KMS-11 (cell line): Measurements from ENCODE around the gene CCSAP.

Source experiments
- H2AFZ ChIP-seq: fragments of 200-600 bp; sonication (generic); 2 replicates; pipeline ENCODE4 v1.6.1; 2016; ENCODE audit warnings: antibody characterized with exemption, mixed run types, low read depth
- H3K27ac ChIP-seq: fragments of 200-600 bp; sonication (generic); 2 replicates; pipeline ENCODE4 v1.6.1; 2016; ENCODE audit warnings: mild to moderate bottlenecking, mixed run types
- H3K27me3 ChIP-seq: fragments of 200-600 bp; sonication (generic); 2 replicates; pipeline ENCODE4 v1.6.1; 2017; ENCODE audit warnings: mild to moderate bottlenecking, low read depth, mixed run types, moderate library complexity; ENCODE audit not compliant: insufficient read depth
- H3K36me3 ChIP-seq: fragments of 200-600 bp; sonication (generic); 2 replicates; pipeline ENCODE4 v1.6.1; 2017; ENCODE audit warnings: mild to moderate bottlenecking, mixed run types; ENCODE audit not compliant: insufficient read depth
- H3K4me1 ChIP-seq: fragments of 200-600 bp; sonication (generic); 2 replicates; pipeline ENCODE4 v1.6.1; 2016; ENCODE audit warnings: mild to moderate bottlenecking, low read depth, mixed run types; ENCODE audit not compliant: poor library complexity, severe bottlenecking
- H3K4me2 ChIP-seq: fragments of 200-600 bp; sonication (generic); 2 replicates; pipeline ENCODE4 v1.7.0; 2016; ENCODE audit warnings: mild to moderate bottlenecking, mixed run types
- H3K4me3 ChIP-seq: fragments of 200-600 bp; sonication (generic); IDR thresholded peaks from 2 replicates; pipeline ENCODE4 v1.6.1; 2017; ENCODE audit warnings: low read depth, low read length, mixed read lengths; ENCODE audit not compliant: insufficient read depth
- H3K79me2 ChIP-seq: fragments of 200-600 bp; sonication (generic); 2 replicates; pipeline ENCODE4 v1.6.1; 2016; ENCODE audit warnings: low read depth, mixed run types; ENCODE audit not compliant: insufficient read depth
- H3K9ac ChIP-seq: fragments of 200-600 bp; sonication (generic); 2 replicates; pipeline ENCODE4 v1.6.1; 2016; ENCODE audit warnings: mild to moderate bottlenecking, mixed run types
- H4K20me1 ChIP-seq: fragments of 200-600 bp; sonication (generic); 2 replicates; pipeline ENCODE4 v1.6.1; 2016; ENCODE audit warnings: mild to moderate bottlenecking, mixed run types; ENCODE audit not compliant: insufficient read depth
- TF ChIP-seq, protein P1 (sequence below): fragments of 200-600 bp; sonication (generic); conservative IDR thresholded peaks from 2 replicates; pipeline ENCODE4 v1.6.1; 2017; ENCODE audit warnings: low read depth, mild to moderate bottlenecking, antibody characterized with exemption, low read length, moderate library complexity, mixed read lengths

CCSAP gene

DNA sequence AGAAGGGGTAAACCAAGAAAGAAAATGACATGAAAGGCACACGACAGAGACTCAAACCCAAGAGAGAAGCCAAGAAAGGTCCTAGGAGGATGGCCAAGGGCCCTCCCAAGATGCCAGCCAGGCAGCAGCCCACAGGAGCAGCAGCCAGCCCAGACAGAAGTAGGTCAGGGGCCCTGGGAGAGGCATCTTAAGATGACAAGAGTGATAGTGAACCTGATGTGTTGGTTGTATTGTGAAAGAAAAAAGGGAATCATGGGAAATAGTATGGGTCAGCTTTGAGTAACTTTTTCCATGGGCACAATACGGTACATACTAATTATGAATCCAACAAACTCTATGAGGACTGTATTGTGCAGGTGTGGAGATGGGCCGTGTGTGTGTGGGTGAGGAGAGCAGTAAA is 3.3 kb downstream of the CCSAP start:
- no peak overlapping the region for H3K4me2 ChIP-seq
- TF ChIP-seq, protein P1, sequence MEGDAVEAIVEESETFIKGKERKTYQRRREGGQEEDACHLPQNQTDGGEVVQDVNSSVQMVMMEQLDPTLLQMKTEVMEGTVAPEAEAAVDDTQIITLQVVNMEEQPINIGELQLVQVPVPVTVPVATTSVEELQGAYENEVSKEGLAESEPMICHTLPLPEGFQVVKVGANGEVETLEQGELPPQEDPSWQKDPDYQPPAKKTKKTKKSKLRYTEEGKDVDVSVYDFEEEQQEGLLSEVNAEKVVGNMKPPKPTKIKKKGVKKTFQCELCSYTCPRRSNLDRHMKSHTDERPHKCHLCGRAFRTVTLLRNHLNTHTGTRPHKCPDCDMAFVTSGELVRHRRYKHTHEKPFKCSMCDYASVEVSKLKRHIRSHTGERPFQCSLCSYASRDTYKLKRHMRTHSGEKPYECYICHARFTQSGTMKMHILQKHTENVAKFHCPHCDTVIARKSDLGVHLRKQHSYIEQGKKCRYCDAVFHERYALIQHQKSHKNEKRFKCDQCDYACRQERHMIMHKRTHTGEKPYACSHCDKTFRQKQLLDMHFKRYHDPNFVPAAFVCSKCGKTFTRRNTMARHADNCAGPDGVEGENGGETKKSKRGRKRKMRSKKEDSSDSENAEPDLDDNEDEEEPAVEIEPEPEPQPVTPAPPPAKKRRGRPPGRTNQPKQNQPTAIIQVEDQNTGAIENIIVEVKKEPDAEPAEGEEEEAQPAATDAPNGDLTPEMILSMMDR = no peak
- H2AFZ ChIP-seq = no peak overlapping the region
- H3K27me3 ChIP-seq = peaks cover 2% of the 10 kb centered on the region; the same call in 1 of the 2 replicates
- peaks cover 28% of the 10 kb centered on the region for H3K4me1 ChIP-seq
- H3K4me3 ChIP-seq = no peak overlapping the region
- no peaks in the 10 kb centered on the region for H3K79me2 ChIP-seq
- no peak overlapping the region for H3K27ac ChIP-seq
- no peaks in the 10 kb centered on the region for H3K36me3 ChIP-seq
- H3K9ac ChIP-seq = no peak overlapping the region
- H4K20me1 ChIP-seq = no peaks in the 10 kb centered on the region

DNA sequence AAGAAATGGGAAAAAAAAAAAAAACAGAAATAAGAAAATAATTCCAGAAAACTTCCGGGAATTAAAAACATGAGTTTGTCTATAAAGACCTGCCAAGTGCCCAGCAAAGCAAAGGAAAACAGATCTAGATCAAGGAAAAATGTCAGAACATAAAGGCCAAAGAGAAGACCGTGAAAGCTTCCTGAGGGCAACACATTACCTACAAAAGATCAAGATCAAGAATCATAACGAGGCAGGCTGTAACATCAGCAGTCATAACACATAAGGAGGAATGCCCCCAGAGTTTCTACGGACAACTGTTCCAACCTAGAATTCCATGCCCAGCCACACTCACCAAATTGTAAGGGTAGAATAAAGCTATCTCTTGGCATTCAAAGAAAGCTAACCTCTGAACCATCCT is 3.8 kb downstream of the CCSAP start:
- H3K9ac ChIP-seq = no peak overlapping the region
- peaks cover 24% of the 10 kb centered on the region for H3K4me1 ChIP-seq
- no peak overlapping the region for H3K27ac ChIP-seq
- H3K4me2 ChIP-seq = no peak overlapping the region
- H4K20me1 ChIP-seq = no peaks in the 10 kb centered on the region
- TF ChIP-seq, protein P1 = no peak
- H3K27me3 ChIP-seq = no peaks in the 10 kb centered on the region
- no peaks in the 10 kb centered on the region for H3K36me3 ChIP-seq
- no peak overlapping the region for H3K4me3 ChIP-seq
- no peaks in the 10 kb centered on the region for H3K79me2 ChIP-seq
- H2AFZ ChIP-seq = no peak overlapping the region

DNA sequence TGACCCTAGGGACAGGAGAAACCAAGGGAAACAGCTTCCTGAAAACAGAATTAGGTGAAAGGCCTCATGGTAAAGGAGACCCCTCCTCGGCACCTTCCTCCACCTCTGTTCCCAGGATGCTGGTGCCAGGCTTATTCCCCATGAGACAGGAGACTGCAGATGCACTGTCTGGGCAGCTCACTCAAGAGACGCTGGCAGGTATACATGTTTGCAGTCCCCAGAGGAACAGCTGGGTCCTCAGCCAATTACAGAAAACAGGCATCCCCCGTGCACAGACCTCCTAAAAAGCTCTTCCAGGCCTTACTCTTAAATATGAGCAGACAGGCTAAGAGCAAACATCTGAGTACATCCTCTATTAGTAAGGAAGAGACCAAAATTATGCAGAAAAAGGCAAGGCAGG is 6.5 kb downstream of the CCSAP start:
- Histone ChIP-seq H4K20me1 (no peaks in the 10 kb centered on the region), H3K9ac (no peak overlapping the region), H2AFZ (no peak overlapping the region), H3K27me3 (no peaks in the 10 kb centered on the region), H3K4me2 (no peak overlapping the region), H3K4me1 (peaks cover 17% of the 10 kb centered on the region), H3K27ac (no peak overlapping the region), H3K4me3 (no peak overlapping the region), H3K36me3 (no peaks in the 10 kb centered on the region), H3K79me2 (no peaks in the 10 kb centered on the region)
- TF ChIP-seq, protein P1 = no peak

DNA sequence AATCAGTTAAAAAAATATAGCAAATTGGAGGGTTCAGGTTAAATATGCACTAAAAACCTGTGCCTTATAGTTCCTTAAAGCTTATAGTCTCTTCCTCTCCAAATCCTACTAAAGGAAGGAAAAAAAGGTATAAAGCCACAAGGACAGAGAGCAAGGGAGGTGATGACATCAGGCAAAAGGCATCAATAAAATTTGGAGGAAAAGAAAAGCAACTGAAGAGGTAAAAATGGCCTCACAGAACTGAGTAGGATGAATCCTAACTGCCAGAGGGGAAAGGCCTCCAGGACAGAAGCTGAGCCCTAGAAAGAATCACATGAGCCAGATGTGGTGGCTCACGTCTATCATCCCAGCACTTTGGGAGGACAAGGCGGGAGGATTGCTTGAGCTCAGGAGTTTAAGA is 8.1 kb downstream of the CCSAP start:
- Histone ChIP-seq H3K27me3 (no peaks in the 10 kb centered on the region), H3K9ac (no peak overlapping the region), H2AFZ (no peak overlapping the region), H3K4me3 (no peak overlapping the region), H3K36me3 (no peaks in the 10 kb centered on the region), H3K4me1 (peaks cover 13% of the 10 kb centered on the region), H3K27ac (no peak overlapping the region), H3K4me2 (no peak overlapping the region), H3K79me2 (no peaks in the 10 kb centered on the region), H4K20me1 (no peaks in the 10 kb centered on the region)
- TF ChIP-seq, protein P1 = no peak
